Hippocampal formation (tissue), 2 donors: ENCODE data around the gene CCDC144A.
"Not testable (repeated sequence)": the region's sequence is repeated elsewhere in the genome, so short reads cannot be mapped to it uniquely, and the experiment has no call there.

Experiments used
- DNase-seq, 2 donors: peaks; one replicate each; lab custom pipeline; 2025; lab: John Stamatoyannopoulos, UW

Gene CCDC144A

DNA sequence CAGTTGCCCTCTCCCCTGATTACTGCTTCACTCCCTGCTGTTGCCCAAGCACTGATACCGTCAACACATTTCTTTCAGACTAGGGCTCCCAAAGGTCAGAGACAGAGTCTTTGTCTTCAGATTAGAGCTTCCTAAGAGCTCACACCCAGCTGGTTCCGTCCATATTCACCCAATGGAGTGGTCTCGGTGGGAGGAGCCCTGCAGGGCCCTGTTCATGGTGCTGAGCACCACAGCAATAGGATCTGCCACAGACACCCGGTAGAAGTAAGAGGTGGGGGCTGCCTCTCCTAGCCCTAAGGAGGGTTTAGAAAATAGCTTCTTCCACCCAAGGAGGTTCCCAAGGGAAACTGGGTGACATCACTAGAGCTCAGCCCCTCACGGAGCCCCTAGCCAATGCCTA, 128.3 kb downstream of the CCDC144A start:
- DNase-seq, result no peak

DNA sequence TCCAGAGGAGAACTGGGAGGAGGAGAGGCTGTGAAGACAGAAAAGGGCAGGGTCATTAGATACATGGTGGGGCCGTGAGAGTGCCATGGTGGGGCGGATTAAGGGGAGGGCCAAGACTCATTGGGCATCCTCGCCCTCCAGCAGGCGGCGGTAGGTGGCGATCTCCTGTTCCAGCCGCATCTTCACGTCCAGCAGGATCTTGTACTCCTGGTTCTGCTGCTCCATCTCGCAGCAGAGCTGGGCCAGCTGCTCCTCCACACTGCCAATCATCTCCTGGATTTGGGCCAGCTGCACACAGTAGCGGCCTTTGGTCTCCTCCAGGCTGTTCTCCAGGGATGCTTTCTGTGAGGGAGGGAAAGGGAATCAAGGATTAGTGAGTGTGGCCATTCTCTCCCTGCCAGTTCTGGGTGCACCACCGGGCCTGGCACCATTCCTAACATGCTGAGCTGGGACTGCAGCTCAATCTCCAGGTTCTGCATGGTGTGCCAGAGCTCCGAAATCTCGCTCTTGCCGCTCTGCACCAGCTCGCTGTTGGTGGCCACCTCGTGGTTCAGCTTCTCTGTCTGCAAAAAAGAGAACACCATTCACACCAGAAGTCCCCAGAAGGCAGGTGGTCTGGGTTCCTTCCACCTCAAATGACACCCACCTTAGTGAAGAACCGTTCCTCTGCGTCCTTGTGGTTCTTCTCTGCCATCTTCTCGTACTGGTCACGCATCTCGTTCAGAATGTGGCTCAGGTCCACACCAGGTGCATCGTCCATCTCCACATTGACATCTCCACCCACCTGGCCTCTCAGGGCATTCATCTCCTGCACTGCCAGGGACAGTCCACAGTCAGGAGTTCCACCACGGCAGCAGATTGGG, 129.0 kb downstream of the CCDC144A start:
- no peak for DNase-seq

DNA sequence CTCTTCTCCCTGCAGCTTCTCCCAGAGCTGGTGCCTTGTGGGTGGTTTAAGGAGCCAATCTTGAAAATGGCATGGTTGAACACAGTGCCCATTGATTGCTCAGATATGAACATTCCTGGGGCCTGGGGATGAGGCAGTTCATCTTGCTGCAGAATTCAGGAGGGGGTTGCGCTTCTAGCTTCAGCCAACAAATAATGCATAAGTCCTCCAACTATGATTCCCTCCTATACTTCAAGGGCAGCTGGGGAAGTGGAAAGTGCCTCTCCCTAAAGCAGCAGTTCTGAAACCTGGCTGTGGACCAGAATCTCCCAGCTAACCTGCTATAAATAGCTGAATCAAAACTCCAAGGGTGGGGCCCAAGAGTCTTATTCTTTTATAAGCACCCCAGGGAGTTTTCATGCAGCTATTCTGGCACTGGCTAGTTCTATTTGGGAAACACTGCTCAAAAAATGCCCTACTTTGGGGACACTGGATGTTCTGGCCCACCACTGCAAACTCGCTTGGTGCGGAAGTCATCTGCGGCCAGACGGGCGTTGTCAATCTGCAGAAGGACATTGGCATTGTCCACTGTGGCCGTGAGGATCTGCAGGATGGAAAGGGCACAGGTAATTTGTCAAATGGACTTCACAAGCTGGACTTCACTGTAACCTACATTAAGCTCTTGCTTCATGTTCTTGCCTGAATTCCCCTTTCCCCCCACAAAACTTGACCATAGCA, 130.3 kb downstream of the CCDC144A start:
- DNase-seq, result no peak

DNA sequence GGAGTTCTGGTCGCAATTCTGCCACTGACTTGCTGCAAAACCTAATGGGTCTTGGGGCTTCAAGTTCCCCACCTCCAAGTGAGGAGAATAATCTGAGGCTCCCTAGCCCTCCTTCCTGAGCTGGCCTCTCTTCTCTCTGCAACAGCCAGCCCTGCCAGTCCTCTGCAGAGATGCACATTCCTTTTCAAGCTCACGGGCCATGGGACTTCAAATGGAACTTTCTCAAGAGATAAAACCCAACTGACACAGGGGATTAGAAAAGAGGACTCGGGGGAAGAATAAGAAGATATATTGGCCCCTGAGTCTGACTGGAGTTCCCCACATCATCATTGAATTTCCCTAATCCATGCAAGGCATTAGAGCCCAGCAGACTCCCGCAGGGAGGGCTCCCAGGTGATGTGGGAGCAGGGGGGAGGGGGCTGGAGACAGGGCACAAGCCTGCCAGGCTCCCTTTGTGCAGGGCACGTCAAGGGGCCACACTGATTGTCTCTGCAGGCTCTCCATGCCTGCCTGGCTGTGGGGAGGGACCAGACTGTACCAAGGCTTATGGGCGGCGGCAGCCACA, 131.0 kb downstream of the CCDC144A start:
- no peak for DNase-seq

DNA sequence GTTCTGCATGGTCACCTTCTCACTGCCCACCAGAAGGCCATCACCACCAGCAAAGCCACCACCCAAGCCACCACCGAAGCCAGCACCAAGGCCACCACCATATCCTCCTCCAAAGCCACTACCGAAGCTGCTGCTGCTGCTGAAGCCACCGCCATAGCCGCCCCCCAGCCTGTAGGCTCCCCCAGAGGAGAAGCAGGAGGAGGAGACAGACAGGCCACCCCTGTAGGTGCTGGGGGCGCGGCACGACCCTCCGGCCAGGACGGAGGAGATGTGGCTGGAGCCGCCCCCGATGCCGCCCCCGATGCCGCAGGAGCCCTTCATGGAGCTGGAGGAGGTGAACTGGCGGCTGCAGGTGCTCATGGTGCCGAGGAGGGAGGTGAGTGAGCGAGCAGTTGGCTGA, 132.1 kb downstream of the CCDC144A start:
- DNase-seq, result not testable (repeated sequence)

DNA sequence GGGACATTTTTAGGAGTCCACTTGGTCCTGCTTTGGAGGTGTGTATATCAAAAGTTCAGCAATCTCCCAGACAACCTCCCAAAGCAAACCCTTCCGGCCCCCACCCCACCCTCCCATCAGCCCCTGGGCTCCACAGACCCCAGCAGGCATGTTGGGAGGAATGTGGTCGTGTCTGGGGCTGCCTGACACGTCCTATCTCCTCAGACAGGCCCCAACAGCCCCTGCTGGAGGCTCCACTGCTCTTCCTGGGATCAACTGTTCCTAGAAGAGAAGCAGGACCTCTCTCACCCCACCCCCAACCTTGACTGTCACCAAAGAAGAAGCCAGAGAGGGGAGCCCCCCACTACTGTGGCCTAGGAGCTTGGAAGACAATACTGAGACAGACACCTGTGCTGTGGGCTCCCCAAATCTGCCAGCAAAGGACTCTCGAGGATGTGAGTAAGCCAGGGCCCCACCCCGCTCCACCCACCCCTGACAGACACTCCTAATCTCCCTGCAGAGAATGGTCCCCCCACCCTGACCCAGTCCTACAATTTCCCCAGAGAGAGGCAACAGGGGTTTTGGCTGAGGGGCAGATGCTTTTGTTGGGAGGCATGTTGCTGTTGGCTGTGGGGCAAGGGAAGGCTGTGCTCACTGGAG, 133.8 kb downstream of the CCDC144A start:
- not testable (repeated sequence) for DNase-seq
